Lower leg skin (tissue), 3 donors: ENCODE results near the gene ARHGEF16.

Source experiments
- CTCF ChIP-seq, 3 donors: fragments of 450-650 bp; IDR thresholded peaks; one replicate each; pipeline ENCODE4 v1.5.1; 2016; ENCODE audit warnings: antibody characterized with exemption in 3 of 3, mild to moderate bottlenecking in 3 of 3, moderate library complexity in 2 of 3
- POLR2A ChIP-seq, 2 donors: fragments of 450-650 bp; IDR thresholded peaks; one replicate each; pipeline ENCODE4 v1.6.1; 2016 to 2017; ENCODE audit warnings: antibody characterized with exemption in 2 of 2, mild to moderate bottlenecking in 1 of 2, moderate library complexity in 1 of 2

- TF ChIP-seq CTCF (IDR thresholded peaks at IDR 0.05) (no peak), POLR2A (IDR thresholded peaks at IDR 0.05) (no peak)
Observed at GRCh38 chr1:3409366-3410141, 44.9 kb upstream of the ARHGEF16 start.
